ENCODE measurements around the gene ZNHIT6.
A peak's percentile ranks its signal among the peaks of the same experiment; 100 is the strongest.

The ZNHIT6 gene

GRCh38 chr1:85638412-85638811 lies 69.8 kb downstream of the ZNHIT6 start:
- no peak overlapping the region for H3K4me3 ChIP-seq (ENCODE audit: control insufficient read depth, low read depth, low read length)
- TF ChIP-seq, protein P1, sequence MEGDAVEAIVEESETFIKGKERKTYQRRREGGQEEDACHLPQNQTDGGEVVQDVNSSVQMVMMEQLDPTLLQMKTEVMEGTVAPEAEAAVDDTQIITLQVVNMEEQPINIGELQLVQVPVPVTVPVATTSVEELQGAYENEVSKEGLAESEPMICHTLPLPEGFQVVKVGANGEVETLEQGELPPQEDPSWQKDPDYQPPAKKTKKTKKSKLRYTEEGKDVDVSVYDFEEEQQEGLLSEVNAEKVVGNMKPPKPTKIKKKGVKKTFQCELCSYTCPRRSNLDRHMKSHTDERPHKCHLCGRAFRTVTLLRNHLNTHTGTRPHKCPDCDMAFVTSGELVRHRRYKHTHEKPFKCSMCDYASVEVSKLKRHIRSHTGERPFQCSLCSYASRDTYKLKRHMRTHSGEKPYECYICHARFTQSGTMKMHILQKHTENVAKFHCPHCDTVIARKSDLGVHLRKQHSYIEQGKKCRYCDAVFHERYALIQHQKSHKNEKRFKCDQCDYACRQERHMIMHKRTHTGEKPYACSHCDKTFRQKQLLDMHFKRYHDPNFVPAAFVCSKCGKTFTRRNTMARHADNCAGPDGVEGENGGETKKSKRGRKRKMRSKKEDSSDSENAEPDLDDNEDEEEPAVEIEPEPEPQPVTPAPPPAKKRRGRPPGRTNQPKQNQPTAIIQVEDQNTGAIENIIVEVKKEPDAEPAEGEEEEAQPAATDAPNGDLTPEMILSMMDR (conservative IDR thresholded peaks at IDR 0.05; ENCODE audit: control insufficient read depth, insufficient read depth, low read depth, low read length) = no peak
- DNase-seq (ENCODE audit: low read depth) = no peak

DNA sequence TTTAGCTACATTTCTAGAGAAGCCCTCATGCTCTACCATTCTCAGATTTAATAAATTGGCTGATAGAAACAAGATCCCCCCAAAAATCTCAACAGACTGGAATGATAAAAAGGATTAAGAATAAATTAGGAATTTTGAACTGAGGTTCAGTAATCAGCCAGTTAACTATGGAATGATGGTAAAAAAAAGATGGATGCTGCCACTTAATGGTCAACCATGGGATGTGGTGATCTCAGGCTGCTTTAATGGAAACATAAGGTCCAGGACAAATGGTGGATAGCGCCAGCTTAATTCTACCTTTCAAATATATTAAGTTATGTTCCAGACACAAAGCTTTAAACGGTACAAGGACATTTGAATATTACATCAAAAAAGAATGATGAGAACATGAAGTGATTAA lies 77.7 kb downstream of the ZNHIT6 start:
- peak; percentile 30 for DNase-seq (ENCODE audit: low read depth)
- TF ChIP-seq, protein P1 (conservative IDR thresholded peaks at IDR 0.05; ENCODE audit: control insufficient read depth, insufficient read depth, low read depth, low read length) = no peak
- H3K4me3 ChIP-seq (ENCODE audit: control insufficient read depth, low read depth, low read length) = no peak overlapping the region

DNA sequence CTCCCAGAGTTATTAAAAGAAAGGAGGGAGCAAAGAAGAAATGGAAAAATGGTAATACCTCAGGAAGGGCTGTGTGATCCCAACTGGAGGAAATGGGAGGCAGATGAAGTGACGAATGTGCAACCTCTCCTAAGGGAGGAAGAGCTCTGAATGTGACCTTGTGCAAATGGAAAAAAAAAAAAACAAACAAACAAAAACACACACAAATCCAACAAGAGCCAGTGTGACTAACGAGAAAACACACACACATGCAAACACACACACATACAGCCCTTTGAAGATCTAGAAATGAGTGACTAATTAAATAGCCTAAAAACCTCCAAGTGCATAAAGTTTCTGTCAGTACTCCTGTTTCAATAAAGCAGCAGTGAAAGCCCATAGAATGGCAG lies 78.7 kb downstream of the ZNHIT6 start:
- TF ChIP-seq, protein P1 (conservative IDR thresholded peaks at IDR 0.05; ENCODE audit: control insufficient read depth, insufficient read depth, low read depth, low read length) = no peak
- H3K4me3 ChIP-seq (ENCODE audit: control insufficient read depth, low read depth, low read length) = no peak overlapping the region
- DNase-seq (ENCODE audit: low read depth) = no peak

DNA sequence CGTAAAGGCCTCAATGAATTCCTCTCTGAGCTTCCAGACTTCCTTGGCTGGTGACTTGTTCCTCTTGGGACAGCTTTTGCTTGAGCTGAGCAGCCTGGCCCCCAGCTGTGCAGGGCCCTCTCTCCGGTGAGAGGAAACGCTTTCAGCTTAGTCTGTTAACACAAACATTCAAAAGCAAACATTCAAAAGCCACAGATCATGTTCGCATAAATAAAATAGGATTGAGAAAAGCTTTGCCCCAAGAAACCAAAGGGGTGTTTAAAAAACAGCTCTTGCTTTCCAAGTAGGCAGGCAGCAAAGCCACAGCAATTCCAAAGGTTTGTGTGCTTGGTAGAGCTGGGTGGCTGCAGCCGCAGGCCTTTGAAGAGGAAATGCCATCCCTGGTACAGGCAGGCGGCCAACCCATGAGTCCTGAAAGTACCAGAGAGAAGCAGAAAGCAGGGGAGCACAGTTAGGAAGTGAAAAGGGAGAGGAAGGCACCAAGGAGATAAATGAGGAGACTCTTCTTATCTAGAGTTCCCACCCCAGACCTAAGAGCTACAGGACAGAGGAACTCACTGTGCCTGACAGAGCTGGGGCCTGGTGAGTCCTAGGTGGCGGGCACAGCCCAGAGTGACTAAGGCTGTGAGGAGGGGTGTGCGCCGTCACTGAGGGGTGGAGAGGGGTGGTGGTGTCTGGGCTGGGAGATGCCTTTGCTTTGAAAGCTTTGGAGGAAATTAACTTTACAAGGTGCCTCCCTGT lies 79.3 kb downstream of the ZNHIT6 start:
- TF ChIP-seq, protein P1 (conservative IDR thresholded peaks at IDR 0.05; ENCODE audit: control insufficient read depth, insufficient read depth, low read depth, low read length) = no peak
- H3K4me3 ChIP-seq (ENCODE audit: control insufficient read depth, low read depth, low read length) = no peak overlapping the region
- DNase-seq (ENCODE audit: low read depth) = peak; percentile 57

- TF ChIP-seq, protein P1 (conservative IDR thresholded peaks at IDR 0.05; ENCODE audit: control insufficient read depth, insufficient read depth, low read depth, low read length) = no peak
- no peak overlapping the region for H3K4me3 ChIP-seq (ENCODE audit: control insufficient read depth, low read depth, low read length)
- no peak for DNase-seq (ENCODE audit: low read depth)
Observed at GRCh38 chr1:85626818-85627217, 81.4 kb downstream of the ZNHIT6 start.

- no peak for DNase-seq (ENCODE audit: low read depth)
- TF ChIP-seq, protein P1 (conservative IDR thresholded peaks at IDR 0.05; ENCODE audit: control insufficient read depth, insufficient read depth, low read depth, low read length) = no peak
Observed at GRCh38 chr1:85624361-85624760, 83.9 kb downstream of the ZNHIT6 start.

More at GRCh38 chr1:85624361-85624760, 83.9 kb downstream of the ZNHIT6 start:
- no peak overlapping the region for H3K4me3 ChIP-seq (ENCODE audit: control insufficient read depth, low read depth, low read length)
